DOHH2 (cell line): ENCODE measurements around the gene RIN3.

Experiments
- EZH2phosphoT487 ChIP-seq: fragments of 200-600 bp; sonication (generic); IDR thresholded peaks from 2 replicates; pipeline ENCODE4 v1.6.1; 2017; ENCODE audit warnings: borderline replicate concordance, mild to moderate bottlenecking, antibody characterized with exemption, low read length, moderate library complexity, mixed read lengths
- TF ChIP-seq, protein P1 (sequence below): fragments of 200-600 bp; sonication (generic); IDR thresholded peaks from one replicate; pipeline ENCODE4 v1.5.1; 2014; ENCODE audit warnings: antibody characterized with exemption, mild to moderate bottlenecking, low read depth, low read length; ENCODE audit not compliant: poor library complexity, severe bottlenecking

DNA sequence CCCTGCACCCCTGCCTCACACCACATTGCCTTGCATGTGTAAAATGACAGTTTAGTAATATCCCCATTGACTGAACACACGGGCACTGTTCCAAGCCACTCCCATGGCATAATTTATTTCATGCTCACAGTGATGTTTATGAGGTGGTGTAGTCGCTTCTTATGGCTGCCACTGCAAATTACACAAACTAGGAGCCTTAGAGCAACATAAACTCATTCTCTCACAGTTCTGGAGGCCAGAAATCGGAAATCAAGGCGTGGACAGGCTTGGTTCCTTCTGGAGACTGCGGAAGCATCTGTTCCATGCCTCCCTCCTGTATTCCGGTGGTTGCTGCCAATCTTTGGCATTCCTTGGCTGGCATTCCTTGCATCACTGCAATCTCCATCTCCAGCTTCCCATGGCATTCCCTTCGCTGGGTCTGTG lies 97.3 kb downstream of the RIN3 start:
- TF ChIP-seq, protein P1, sequence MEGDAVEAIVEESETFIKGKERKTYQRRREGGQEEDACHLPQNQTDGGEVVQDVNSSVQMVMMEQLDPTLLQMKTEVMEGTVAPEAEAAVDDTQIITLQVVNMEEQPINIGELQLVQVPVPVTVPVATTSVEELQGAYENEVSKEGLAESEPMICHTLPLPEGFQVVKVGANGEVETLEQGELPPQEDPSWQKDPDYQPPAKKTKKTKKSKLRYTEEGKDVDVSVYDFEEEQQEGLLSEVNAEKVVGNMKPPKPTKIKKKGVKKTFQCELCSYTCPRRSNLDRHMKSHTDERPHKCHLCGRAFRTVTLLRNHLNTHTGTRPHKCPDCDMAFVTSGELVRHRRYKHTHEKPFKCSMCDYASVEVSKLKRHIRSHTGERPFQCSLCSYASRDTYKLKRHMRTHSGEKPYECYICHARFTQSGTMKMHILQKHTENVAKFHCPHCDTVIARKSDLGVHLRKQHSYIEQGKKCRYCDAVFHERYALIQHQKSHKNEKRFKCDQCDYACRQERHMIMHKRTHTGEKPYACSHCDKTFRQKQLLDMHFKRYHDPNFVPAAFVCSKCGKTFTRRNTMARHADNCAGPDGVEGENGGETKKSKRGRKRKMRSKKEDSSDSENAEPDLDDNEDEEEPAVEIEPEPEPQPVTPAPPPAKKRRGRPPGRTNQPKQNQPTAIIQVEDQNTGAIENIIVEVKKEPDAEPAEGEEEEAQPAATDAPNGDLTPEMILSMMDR, result no peak
- TF ChIP-seq EZH2phosphoT487, result no peak
